GM23338 (cell line): ENCODE data around the gene TMSB15C. TPM values are rescaled to one million over a fixed set of nuclear protein-coding genes. Genes with fewer than 3 reads are reported as not detected.

ENCODE experiments used
- ATAC-seq: fragments of 200-7000 bp; cut with Tn5 transposase; 3 replicates; pipeline ENCODE4 v1.9.1; 2020
- DNase-seq: peaks from one replicate; pipeline ENCODE4 v3.0.0-alpha.2; 2015; ENCODE audit warnings: low spot score
- H2AFZ ChIP-seq: fragments of 200-600 bp; sonication (generic); 2 replicates; pipeline ENCODE4 v1.8.0; 2016; ENCODE audit warnings: antibody characterized with exemption, mild to moderate bottlenecking, moderate library complexity
- H3F3A ChIP-seq: fragments of 200-600 bp; sonication (generic); replicated peaks from 2 replicates; pipeline ENCODE4 v1.8.0; 2017; ENCODE audit warnings: antibody characterized with exemption, mixed run types, low read depth
- H3K27ac ChIP-seq: fragments of 200-600 bp; sonication (generic); 2 replicates; pipeline ENCODE4 v1.6.1; 2016; ENCODE audit warnings: low read depth
- H3K27me3 ChIP-seq: fragments of 200-600 bp; sonication (generic); 2 replicates; pipeline ENCODE4 v1.8.0; 2016; ENCODE audit warnings: mild to moderate bottlenecking, mixed run types, moderate library complexity; ENCODE audit not compliant: insufficient read depth
- H3K36me3 ChIP-seq: fragments of 200-600 bp; sonication (generic); 2 replicates; pipeline ENCODE4 v1.8.0; 2016; ENCODE audit warnings: mild to moderate bottlenecking; ENCODE audit not compliant: insufficient read depth
- H3K4me1 ChIP-seq: fragments of 200-600 bp; sonication (generic); 2 replicates; pipeline ENCODE4 v1.8.0; 2016; ENCODE audit warnings: mild to moderate bottlenecking, moderate library complexity; ENCODE audit not compliant: insufficient read depth
- H3K4me2 ChIP-seq: fragments of 200-600 bp; sonication (generic); 2 replicates; pipeline ENCODE4 v1.7.1; 2017; ENCODE audit warnings: mixed run types
- H3K4me3 ChIP-seq: fragments of 200-600 bp; sonication (generic); 2 replicates; pipeline ENCODE4 v1.6.1; 2016; ENCODE audit warnings: mixed run types
- H3K79me2 ChIP-seq: fragments of 200-600 bp; sonication (generic); replicated peaks from 2 replicates; pipeline ENCODE4 v1.8.0; 2017; ENCODE audit warnings: mild to moderate bottlenecking; ENCODE audit not compliant: insufficient read depth
- H3K9me2 ChIP-seq: fragments of 200-600 bp; sonication (generic); 2 replicates; pipeline ENCODE4 v1.8.0; 2017; ENCODE audit not compliant: insufficient read depth
- H4K20me1 ChIP-seq: fragments of 200-600 bp; sonication (generic); replicated peaks from 2 replicates; pipeline ENCODE4 v1.8.0; 2017; ENCODE audit warnings: mild to moderate bottlenecking; ENCODE audit not compliant: insufficient read depth
- H3K27ac Mint-ChIP-seq: 2 replicates; pipeline ENCODE4 v1.8.0; 2020; ENCODE audit warnings: inconsistent platforms, mild to moderate bottlenecking, moderate library complexity, mixed read lengths
- H3K27me3 Mint-ChIP-seq: 3 replicates; pipeline ENCODE4 v1.8.0; 2022; ENCODE audit warnings: low read depth, mild to moderate bottlenecking, moderate library complexity, mixed read lengths, inconsistent platforms; ENCODE audit not compliant: insufficient read depth, poor library complexity
- H3K36me3 Mint-ChIP-seq: 3 replicates; pipeline ENCODE4 v1.8.0; 2021; ENCODE audit warnings: low read depth, mild to moderate bottlenecking, inconsistent platforms, moderate library complexity, mixed read lengths
- H3K4me1 Mint-ChIP-seq: 3 replicates; pipeline ENCODE4 v1.8.0; 2020; ENCODE audit warnings: mild to moderate bottlenecking, inconsistent platforms, mixed read lengths
- H3K4me3 Mint-ChIP-seq: 3 replicates; pipeline ENCODE4 v1.8.0; 2021; ENCODE audit warnings: moderate library complexity, mild to moderate bottlenecking, inconsistent platforms, mixed read lengths
- H3K9me3 Mint-ChIP-seq: 3 replicates; pipeline ENCODE4 v1.8.0; 2020; ENCODE audit warnings: moderate library complexity, mild to moderate bottlenecking, inconsistent platforms, mixed read lengths
- CREB1 ChIP-seq: fragments of 250-450 bp; sonication (Bioruptor Pico); IDR thresholded peaks from 2 replicates; pipeline ENCODE4 v1.5.0; 2020; ENCODE audit warnings: low read depth, mild to moderate bottlenecking, moderate library complexity
- EZH2 ChIP-seq: fragments of 200-600 bp; sonication (generic); IDR thresholded peaks from one replicate; pipeline ENCODE4 v1.8.0; 2017; ENCODE audit warnings: antibody characterized with exemption, mild to moderate bottlenecking, low read depth; ENCODE audit not compliant: unreplicated experiment
- EZH2phosphoT487 ChIP-seq: fragments of 200-600 bp; sonication (generic); IDR thresholded peaks from one replicate; pipeline ENCODE4 v1.8.1; 2018; ENCODE audit warnings: antibody characterized with exemption; ENCODE audit not compliant: unreplicated experiment
- JUNB ChIP-seq: IDR thresholded peaks from one replicate; pipeline ENCODE4 v1.6.1; 2016; ENCODE audit warnings: antibody characterized with exemption; ENCODE audit not compliant: unreplicated experiment
- NANOG ChIP-seq: IDR thresholded peaks from 2 replicates; pipeline ENCODE4 v1.6.1; 2016; ENCODE audit warnings: antibody characterized with exemption, borderline replicate concordance
- POLR2AphosphoS5 ChIP-seq: IDR thresholded peaks from 2 replicates; pipeline ENCODE4 v1.6.1; 2016; ENCODE audit warnings: antibody characterized with exemption, low read depth
- STAT1 ChIP-seq: IDR thresholded peaks from one replicate; pipeline ENCODE4 v1.6.1; 2016; ENCODE audit warnings: antibody characterized with exemption; ENCODE audit not compliant: unreplicated experiment
- ZNF114 ChIP-seq: fragments of 250-450 bp; sonication (Bioruptor Pico); IDR thresholded peaks from 2 replicates; pipeline ENCODE4 v1.5.0; 2020; ENCODE audit warnings: mild to moderate bottlenecking, moderate library complexity
- ZNF331 ChIP-seq: fragments of 250-450 bp; sonication (Bioruptor Pico); IDR thresholded peaks from 2 replicates; pipeline ENCODE4 v1.5.0; 2020; ENCODE audit warnings: low read depth, mild to moderate bottlenecking, moderate library complexity
- polyA plus RNA-seq: library from polyadenylated mRNA; unstranded; fragments of >200 nt; fragmentation: Nextera tagmentation; extraction: Ambion mirVana; gene quantifications from 2 replicates; pipeline ENCODE4 v1.2.1, GENCODE V29; 2016
- total RNA-seq: library from RNA; depleted of rRNA; stranded (reverse); fragments of >200 nt; shearing (Covaris generic); gene quantifications from 2 replicates; pipeline ENCODE4 v1.2.3, GENCODE V29; 2014
- TF ChIP-seq, protein P1 (sequence below): IDR thresholded peaks from 2 replicates; pipeline ENCODE4 v1.6.1; 2016; ENCODE audit warnings: antibody characterized with exemption
- TF ChIP-seq, protein P2 (sequence below): fragments of 250-450 bp; sonication (Bioruptor Pico); IDR thresholded peaks from 2 replicates; pipeline ENCODE4 v1.5.0; 2020; ENCODE audit warnings: mild to moderate bottlenecking, moderate library complexity
- TF ChIP-seq, protein P3 (sequence below): IDR thresholded peaks from one replicate; pipeline ENCODE4 v1.6.1; 2018; ENCODE audit warnings: antibody characterized with exemption; ENCODE audit not compliant: unreplicated experiment
- TF ChIP-seq, protein P4 (sequence below), 2 experiments: fragments of 200-600 bp in 1 of 2; sonication (generic) in 1 of 2; conservative IDR thresholded peaks; 2 replicates each; pipeline versions ENCODE4 v1.5.1 to v1.6.1; 2016 to 2017; ENCODE audit warnings: antibody characterized with exemption in 2 of 2, low read depth in 2 of 2, mild to moderate bottlenecking in 2 of 2, moderate library complexity in 1 of 2

TMSB15C gene
- total and polyA plus RNA-seq, 2 experiments from 2014 or later, result 1.1 to 3.9 TPM

DNA sequence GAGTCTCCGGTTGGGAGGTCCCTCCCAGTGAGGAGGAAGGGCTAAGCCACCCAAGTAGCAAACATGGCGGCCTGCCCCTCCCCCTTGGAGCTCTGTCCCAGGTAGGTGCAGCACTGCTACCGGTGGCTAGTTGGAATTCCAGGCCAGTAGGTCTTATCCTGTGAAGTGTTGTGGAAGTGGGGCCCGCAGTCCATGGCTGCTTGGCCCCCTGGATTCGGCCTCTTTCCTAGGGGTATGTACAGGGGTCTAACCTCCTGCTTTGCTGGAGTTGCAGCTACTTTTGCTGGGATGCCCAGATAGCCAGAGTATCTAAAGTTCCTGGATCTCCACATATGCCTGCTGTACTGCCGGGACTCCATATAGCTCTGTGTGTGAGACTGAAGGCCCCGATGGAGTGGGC lies 9.9 kb upstream of the TMSB15C start:
- Mint-ChIP-seq H3K9me3 (no peaks in the 10 kb centered on the region), H3K4me3 (no peak overlapping the region), H3K4me1 (no peaks in the 10 kb centered on the region), H3K36me3 (no peaks in the 10 kb centered on the region), H3K27me3 (no peaks in the 10 kb centered on the region), H3K27ac (no peak overlapping the region)
- Histone ChIP-seq H3K27ac (no peak overlapping the region), H3F3A (no peaks in the 10 kb centered on the region), H3K4me1 (no peaks in the 10 kb centered on the region), H3K36me3 (no peaks in the 10 kb centered on the region), H4K20me1 (no peaks in the 10 kb centered on the region), H3K9me2 (no peaks in the 10 kb centered on the region), H3K4me2 (no peak overlapping the region), H3K27me3 (no peaks in the 10 kb centered on the region), H2AFZ (no peak overlapping the region), H3K4me3 (no peak overlapping the region), H3K79me2 (no peaks in the 10 kb centered on the region)
- ATAC-seq (no peak), DNase-seq (peak; percentile 9)
- TF ChIP-seq JUNB (no peak), ZNF331 (CRISPR knock-in tag) (no peak), CREB1 (no peak), STAT1 (no peak), EZH2phosphoT487 (no peak), POLR2AphosphoS5 (no peak), NANOG (no peak), ZNF114 (no peak), EZH2 (no peak)
- TF ChIP-seq, protein P1, sequence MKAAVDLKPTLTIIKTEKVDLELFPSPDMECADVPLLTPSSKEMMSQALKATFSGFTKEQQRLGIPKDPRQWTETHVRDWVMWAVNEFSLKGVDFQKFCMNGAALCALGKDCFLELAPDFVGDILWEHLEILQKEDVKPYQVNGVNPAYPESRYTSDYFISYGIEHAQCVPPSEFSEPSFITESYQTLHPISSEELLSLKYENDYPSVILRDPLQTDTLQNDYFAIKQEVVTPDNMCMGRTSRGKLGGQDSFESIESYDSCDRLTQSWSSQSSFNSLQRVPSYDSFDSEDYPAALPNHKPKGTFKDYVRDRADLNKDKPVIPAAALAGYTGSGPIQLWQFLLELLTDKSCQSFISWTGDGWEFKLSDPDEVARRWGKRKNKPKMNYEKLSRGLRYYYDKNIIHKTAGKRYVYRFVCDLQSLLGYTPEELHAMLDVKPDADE, result no peak
- TF ChIP-seq, protein P2, sequence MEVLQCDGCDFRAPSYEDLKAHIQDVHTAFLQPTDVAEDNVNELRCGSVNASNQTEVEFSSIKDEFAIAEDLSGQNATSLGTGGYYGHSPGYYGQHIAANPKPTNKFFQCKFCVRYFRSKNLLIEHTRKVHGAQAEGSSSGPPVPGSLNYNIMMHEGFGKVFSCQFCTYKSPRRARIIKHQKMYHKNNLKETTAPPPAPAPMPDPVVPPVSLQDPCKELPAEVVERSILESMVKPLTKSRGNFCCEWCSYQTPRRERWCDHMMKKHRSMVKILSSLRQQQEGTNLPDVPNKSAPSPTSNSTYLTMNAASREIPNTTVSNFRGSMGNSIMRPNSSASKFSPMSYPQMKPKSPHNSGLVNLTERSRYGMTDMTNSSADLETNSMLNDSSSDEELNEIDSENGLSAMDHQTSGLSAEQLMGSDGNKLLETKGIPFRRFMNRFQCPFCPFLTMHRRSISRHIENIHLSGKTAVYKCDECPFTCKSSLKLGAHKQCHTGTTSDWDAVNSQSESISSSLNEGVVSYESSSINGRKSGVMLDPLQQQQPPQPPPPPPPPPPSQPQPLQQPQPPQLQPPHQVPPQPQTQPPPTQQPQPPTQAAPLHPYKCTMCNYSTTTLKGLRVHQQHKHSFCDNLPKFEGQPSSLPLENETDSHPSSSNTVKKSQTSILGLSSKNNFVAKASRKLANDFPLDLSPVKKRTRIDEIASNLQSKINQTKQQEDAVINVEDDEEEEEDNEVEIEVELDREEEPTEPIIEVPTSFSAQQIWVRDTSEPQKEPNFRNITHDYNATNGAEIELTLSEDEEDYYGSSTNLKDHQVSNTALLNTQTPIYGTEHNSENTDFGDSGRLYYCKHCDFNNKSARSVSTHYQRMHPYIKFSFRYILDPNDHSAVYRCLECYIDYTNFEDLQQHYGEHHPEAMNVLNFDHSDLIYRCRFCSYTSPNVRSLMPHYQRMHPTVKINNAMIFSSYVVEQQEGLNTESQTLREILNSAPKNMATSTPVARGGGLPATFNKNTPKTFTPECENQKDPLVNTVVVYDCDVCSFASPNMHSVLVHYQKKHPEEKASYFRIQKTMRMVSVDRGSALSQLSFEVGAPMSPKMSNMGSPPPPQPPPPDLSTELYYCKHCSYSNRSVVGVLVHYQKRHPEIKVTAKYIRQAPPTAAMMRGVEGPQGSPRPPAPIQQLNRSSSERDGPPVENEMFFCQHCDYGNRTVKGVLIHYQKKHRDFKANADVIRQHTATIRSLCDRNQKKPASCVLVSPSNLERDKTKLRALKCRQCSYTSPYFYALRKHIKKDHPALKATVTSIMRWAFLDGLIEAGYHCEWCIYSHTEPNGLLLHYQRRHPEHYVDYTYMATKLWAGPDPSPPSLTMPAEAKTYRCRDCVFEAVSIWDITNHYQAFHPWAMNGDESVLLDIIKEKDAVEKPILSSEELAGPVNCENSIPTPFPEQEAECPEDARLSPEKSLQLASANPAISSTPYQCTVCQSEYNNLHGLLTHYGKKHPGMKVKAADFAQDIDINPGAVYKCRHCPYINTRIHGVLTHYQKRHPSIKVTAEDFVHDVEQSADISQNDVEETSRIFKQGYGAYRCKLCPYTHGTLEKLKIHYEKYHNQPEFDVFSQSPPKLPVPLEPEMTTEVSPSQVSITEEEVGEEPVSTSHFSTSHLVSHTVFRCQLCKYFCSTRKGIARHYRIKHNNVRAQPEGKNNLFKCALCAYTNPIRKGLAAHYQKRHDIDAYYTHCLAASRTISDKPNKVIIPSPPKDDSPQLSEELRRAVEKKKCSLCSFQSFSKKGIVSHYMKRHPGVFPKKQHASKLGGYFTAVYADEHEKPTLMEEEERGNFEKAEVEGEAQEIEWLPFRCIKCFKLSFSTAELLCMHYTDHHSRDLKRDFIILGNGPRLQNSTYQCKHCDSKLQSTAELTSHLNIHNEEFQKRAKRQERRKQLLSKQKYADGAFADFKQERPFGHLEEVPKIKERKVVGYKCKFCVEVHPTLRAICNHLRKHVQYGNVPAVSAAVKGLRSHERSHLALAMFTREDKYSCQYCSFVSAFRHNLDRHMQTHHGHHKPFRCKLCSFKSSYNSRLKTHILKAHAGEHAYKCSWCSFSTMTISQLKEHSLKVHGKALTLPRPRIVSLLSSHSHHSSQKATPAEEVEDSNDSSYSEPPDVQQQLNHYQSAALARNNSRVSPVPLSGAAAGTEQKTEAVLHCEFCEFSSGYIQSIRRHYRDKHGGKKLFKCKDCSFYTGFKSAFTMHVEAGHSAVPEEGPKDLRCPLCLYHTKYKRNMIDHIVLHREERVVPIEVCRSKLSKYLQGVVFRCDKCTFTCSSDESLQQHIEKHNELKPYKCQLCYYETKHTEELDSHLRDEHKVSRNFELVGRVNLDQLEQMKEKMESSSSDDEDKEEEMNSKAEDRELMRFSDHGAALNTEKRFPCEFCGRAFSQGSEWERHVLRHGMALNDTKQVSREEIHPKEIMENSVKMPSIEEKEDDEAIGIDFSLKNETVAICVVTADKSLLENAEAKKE (CRISPR knock-in tag), result no peak
- TF ChIP-seq, protein P3, sequence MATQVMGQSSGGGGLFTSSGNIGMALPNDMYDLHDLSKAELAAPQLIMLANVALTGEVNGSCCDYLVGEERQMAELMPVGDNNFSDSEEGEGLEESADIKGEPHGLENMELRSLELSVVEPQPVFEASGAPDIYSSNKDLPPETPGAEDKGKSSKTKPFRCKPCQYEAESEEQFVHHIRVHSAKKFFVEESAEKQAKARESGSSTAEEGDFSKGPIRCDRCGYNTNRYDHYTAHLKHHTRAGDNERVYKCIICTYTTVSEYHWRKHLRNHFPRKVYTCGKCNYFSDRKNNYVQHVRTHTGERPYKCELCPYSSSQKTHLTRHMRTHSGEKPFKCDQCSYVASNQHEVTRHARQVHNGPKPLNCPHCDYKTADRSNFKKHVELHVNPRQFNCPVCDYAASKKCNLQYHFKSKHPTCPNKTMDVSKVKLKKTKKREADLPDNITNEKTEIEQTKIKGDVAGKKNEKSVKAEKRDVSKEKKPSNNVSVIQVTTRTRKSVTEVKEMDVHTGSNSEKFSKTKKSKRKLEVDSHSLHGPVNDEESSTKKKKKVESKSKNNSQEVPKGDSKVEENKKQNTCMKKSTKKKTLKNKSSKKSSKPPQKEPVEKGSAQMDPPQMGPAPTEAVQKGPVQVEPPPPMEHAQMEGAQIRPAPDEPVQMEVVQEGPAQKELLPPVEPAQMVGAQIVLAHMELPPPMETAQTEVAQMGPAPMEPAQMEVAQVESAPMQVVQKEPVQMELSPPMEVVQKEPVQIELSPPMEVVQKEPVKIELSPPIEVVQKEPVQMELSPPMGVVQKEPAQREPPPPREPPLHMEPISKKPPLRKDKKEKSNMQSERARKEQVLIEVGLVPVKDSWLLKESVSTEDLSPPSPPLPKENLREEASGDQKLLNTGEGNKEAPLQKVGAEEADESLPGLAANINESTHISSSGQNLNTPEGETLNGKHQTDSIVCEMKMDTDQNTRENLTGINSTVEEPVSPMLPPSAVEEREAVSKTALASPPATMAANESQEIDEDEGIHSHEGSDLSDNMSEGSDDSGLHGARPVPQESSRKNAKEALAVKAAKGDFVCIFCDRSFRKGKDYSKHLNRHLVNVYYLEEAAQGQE, result no peak
- TF ChIP-seq, protein P4, sequence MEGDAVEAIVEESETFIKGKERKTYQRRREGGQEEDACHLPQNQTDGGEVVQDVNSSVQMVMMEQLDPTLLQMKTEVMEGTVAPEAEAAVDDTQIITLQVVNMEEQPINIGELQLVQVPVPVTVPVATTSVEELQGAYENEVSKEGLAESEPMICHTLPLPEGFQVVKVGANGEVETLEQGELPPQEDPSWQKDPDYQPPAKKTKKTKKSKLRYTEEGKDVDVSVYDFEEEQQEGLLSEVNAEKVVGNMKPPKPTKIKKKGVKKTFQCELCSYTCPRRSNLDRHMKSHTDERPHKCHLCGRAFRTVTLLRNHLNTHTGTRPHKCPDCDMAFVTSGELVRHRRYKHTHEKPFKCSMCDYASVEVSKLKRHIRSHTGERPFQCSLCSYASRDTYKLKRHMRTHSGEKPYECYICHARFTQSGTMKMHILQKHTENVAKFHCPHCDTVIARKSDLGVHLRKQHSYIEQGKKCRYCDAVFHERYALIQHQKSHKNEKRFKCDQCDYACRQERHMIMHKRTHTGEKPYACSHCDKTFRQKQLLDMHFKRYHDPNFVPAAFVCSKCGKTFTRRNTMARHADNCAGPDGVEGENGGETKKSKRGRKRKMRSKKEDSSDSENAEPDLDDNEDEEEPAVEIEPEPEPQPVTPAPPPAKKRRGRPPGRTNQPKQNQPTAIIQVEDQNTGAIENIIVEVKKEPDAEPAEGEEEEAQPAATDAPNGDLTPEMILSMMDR (conservative IDR thresholded peaks at IDR 0.05; ENCODE audit: low read depth in 2 of 2), result no peak
